Body of pancreas (tissue), 4 donors: ENCODE measurements around the gene NGRN. TPM values are rescaled to one million over a fixed set of nuclear protein-coding genes. Genes with fewer than 3 reads are reported as not detected.
"Not testable (repeated sequence)": the region's sequence is repeated elsewhere in the genome, so short reads cannot be mapped to it uniquely, and the experiment has no call there.

Experiments used
- ATAC-seq: fragments of 150-250 bp; one replicate; pipeline ENCODE4 v1.9.1; 2016
- DNase-seq, 4 donors: peaks; one replicate each; pipeline ENCODE4 v3.0.0-alpha.2; 2019
- H3K27ac ChIP-seq, 4 donors: fragments of 200-600 bp; sonication (generic); 1 replicate in 3 of 4; 2 replicates in 1 of 4; pipeline versions ENCODE4 v1.5.1 to v1.6.1; 2016 to 2019; ENCODE audit warnings: mild to moderate bottlenecking in 1 of 4, mixed read lengths in 1 of 4, moderate library complexity in 1 of 4
- H3K27me3 ChIP-seq, 2 donors: fragments of 200-600 bp; sonication (generic); one replicate each; pipeline ENCODE4 v1.6.0; 2016; ENCODE audit warnings: mild to moderate bottlenecking in 1 of 2
- H3K36me3 ChIP-seq, 2 donors: fragments of 200-600 bp; sonication (generic); replicated peaks in 1 of 2; 2 replicates each; pipeline ENCODE4 v1.5.1; 2016; ENCODE audit warnings: low read depth in 2 of 2; ENCODE audit not compliant: insufficient read depth in 1 of 2
- H3K4me1 ChIP-seq: fragments of 200-600 bp; sonication (generic); one replicate; pipeline ENCODE4 v1.6.0; 2016
- H3K4me3 ChIP-seq, 2 donors: fragments of 200-600 bp; sonication (generic); 1 replicate in 1 of 2; 2 replicates in 1 of 2; pipeline ENCODE4 v1.5.1; 2016 to 2019
- H3K9me3 ChIP-seq, 3 donors: fragments of 200-600 bp; sonication (generic); 1 replicate in 2 of 3; 2 replicates in 1 of 3; pipeline ENCODE4 v1.5.1; 2016
- POLR2A ChIP-seq, 3 donors: fragments of 450-650 bp; IDR thresholded peaks; one replicate each; pipeline ENCODE4 v1.6.1; 2016; ENCODE audit warnings: antibody characterized with exemption in 3 of 3, mild to moderate bottlenecking in 2 of 3
- WGBS, 2 donors: methylation state at CpG; one replicate each; pipeline ENCODE4 v1.1.5; 2017; 5-methylcytosine and 5-hydroxymethylcytosine counted together
- intact Hi-C: fragments of 100-400 bp; cut with DNase I; formaldehyde crosslinking; loops from one replicate; pipeline ENCODE4 v1.15.1; 2023
- total RNA-seq, 2 donors: library from RNA; depleted of rRNA; stranded (reverse); fragments of >200 nt; gene quantifications; one replicate each; pipeline ENCODE4 v1.1.0, GENCODE V29; 2016
- TF ChIP-seq, protein P1 (sequence below), 7 experiments: fragments of 450-650 bp in 4 of 7; fragments of 200-600 bp in 3 of 7; sonication (generic) in 3 of 7; IDR thresholded peaks; one replicate each; pipeline ENCODE4 v1.5.1; 2016 to 2019; ENCODE audit warnings: antibody characterized with exemption in 7 of 7

NGRN gene
- total RNA-seq, 2 donors from 2014 or later = 27.4 to 27.8 TPM

DNA sequence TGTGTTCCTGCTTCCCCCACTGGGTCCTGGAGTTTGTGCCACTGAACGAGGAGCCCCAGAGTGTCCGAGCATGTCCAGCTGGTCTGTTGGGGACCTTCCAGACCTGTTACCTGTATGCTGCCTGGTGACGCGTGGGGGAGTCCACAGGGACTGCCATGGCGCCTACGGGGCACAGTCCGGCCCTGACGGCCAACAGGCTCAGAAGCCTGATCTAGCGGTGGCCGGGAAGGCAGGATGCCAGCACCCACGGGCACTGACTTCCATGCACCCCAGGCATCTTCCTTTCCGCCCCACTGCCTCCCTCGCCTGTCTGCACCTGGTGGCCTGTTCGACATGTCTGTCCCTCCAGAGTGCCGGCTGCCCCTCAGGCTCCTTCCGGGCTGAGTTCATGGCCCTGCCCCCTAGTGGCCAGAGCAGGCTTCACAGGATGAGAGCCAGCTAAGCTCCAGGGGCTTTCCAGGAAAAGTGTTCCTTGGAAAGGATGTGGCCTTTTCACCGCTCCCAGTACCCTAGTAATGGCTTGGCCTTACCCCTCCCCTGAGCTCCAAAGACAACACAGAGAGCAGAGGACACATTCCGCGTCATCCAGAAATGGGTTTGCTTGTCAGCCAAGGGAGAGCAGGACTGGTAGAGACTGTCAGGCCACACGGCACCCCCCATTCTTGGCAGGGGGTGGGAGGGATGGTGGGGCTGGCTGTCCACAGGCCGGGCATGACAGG lies 35.7 kb downstream of the NGRN start:
- H3K4me3 ChIP-seq = no peak overlapping the region
- intact Hi-C loops = no loop called here
- WGBS, 2 donors = 68 to 70% methylated on average over 19 to 20 of the region's 21 CpGs
- H3K36me3 ChIP-seq = no peaks in the 10 kb centered on the region
- peak overlapping the region in 1 of 4 donors; percentile 7 for H3K27ac ChIP-seq
- H3K27me3 ChIP-seq = no peaks in the 10 kb centered on the region
- no peaks in the 10 kb centered on the region for H3K9me3 ChIP-seq
- TF ChIP-seq, protein P1, sequence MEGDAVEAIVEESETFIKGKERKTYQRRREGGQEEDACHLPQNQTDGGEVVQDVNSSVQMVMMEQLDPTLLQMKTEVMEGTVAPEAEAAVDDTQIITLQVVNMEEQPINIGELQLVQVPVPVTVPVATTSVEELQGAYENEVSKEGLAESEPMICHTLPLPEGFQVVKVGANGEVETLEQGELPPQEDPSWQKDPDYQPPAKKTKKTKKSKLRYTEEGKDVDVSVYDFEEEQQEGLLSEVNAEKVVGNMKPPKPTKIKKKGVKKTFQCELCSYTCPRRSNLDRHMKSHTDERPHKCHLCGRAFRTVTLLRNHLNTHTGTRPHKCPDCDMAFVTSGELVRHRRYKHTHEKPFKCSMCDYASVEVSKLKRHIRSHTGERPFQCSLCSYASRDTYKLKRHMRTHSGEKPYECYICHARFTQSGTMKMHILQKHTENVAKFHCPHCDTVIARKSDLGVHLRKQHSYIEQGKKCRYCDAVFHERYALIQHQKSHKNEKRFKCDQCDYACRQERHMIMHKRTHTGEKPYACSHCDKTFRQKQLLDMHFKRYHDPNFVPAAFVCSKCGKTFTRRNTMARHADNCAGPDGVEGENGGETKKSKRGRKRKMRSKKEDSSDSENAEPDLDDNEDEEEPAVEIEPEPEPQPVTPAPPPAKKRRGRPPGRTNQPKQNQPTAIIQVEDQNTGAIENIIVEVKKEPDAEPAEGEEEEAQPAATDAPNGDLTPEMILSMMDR (IDR thresholded peaks at IDR 0.05) = peak; percentile 32 to 66 (median 52)
- no peak for TF ChIP-seq POLR2A (IDR thresholded peaks at IDR 0.05)
- DNase-seq (peak; percentile 55 to 64 (median 62)), ATAC-seq (peak; percentile 68)
- H3K4me1 ChIP-seq = peaks cover 27% of the 10 kb centered on the region

DNA sequence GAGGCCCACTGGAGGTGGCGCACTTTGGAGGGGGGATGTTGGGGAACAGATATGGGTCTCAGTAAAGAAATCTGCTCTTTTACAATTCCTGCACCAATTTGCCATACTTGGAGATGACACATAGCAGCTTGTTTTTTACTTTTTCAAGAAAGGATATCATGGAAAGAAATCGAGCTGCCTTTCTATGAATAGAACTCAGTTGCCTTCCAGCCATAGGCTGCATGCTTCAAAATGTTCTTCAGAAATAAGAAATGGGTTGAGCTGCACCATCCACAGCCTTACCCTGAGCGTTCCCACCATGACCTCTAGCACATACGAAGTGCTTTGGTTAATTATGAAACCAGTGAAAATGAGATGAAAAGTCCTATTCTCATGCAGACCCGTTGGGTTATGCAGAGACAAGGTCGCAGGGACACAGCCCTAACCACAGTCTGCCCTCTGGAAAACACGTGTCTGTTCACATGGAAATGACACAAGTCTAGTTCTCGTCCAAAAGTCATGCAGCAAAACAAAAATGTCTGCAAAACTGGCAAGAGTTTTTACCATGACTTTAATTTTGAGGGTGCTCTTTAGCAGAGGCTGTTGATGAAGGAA lies 36.3 kb downstream of the NGRN start:
- Histone ChIP-seq H3K36me3 (no peaks in the 10 kb centered on the region), H3K9me3 (no peaks in the 10 kb centered on the region), H3K4me1 (peaks cover 29% of the 10 kb centered on the region), H3K27ac (peak overlapping the region in 1 of 4 donors; percentile 7), H3K27me3 (no peaks in the 10 kb centered on the region), H3K4me3 (no peak overlapping the region)
- intact Hi-C loops = no loop called here
- TF ChIP-seq POLR2A (IDR thresholded peaks at IDR 0.05) = no peak
- TF ChIP-seq, protein P1 (IDR thresholded peaks at IDR 0.05) = no peak
- DNase-seq (peak in 1 of 4 donors; percentile 47), ATAC-seq (peak; percentile 59)
- WGBS, 2 donors = 37 to 45% methylated on average over 8 of the region's 8 CpGs

DNA sequence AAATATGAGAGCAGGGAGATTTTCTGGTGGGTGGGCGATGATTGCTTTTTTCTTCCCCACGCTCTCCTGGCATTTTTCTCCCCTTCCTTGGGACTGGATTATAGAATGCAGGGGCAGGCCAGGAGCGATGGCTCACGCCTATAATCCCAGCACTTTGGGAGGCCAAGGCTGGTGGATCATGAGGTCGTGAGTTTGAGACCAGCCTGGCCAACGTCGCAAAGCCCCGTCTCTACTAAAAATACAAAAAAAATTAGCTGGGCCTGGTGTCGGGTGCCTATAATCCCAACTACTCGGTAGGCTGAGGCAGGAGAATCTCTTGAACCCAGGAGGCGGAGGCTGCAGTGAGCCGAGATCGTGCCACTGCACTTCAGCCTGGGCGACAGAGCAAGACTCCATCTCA lies 39.9 kb downstream of the NGRN start:
- H3K9me3 ChIP-seq, ATAC-seq, H3K4me3 ChIP-seq, intact Hi-C loops, DNase-seq, H3K36me3 ChIP-seq, H3K27ac ChIP-seq, H3K27me3 ChIP-seq: not testable (repeated sequence)
- H3K4me1 ChIP-seq = peaks cover 32% of the 10 kb centered on the region
- WGBS, 2 donors = 92 to 93% methylated on average over 14 of the region's 14 CpGs

DNA sequence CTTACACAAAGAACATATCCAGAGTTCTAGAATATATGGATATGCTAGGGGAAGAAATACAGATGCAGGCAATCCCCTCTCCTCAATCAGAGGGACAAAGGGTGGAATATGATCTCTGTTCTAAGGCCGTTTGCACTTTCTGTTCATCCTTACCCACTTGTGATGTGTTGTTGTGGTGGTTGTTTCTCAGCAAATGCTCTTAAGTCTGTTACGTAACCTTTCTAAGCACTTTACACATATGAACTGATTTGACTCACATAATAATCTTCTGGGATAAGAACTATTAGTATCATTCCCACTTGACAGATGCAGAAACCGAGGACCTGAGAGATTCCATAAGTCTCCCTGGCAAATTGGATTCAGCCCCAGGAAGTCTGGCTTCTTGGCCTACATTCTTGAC lies 40.5 kb downstream of the NGRN start:
- Histone ChIP-seq H3K27ac (peak overlapping the region in 1 of 4 donors; percentile 37), H3K9me3 (no peaks in the 10 kb centered on the region), H3K27me3 (no peaks in the 10 kb centered on the region), H3K4me1 (peaks cover 30% of the 10 kb centered on the region), H3K4me3 (no peak overlapping the region), H3K36me3 (no peaks in the 10 kb centered on the region)
- no peak for TF ChIP-seq POLR2A (IDR thresholded peaks at IDR 0.05)
- TF ChIP-seq, protein P1 (IDR thresholded peaks at IDR 0.05) = no peak
- intact Hi-C loops = no loop called here
- no peak for DNase-seq
- ATAC-seq = no peak
- 86 to 88% methylated on average over 3 of the region's 3 CpGs for WGBS, 2 donors

DNA sequence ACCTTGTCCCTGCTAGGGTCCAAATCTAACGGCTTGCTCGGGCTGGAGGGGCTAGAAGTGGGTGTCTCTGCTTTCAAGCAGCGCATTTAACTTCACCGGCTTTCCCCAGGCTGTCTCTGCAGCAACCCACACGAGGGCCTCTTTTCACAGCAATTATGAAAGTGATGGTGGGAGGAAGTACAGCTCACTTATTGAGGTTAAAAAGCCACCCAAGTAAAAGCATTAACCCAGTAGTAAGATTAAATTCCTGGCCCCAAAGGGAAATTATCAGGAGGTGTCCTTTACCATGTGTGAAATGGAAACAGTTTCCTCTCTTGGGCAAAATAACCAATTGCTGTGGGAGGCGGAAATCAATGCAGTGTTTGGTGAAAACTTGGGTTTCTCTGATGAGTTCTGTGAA lies 41.1 kb downstream of the NGRN start:
- 48 to 51% methylated on average over 6 of the region's 6 CpGs for WGBS, 2 donors
- intact Hi-C loops = no loop called here
- H3K9me3 ChIP-seq = no peaks in the 10 kb centered on the region
- no peak for DNase-seq
- no peaks in the 10 kb centered on the region for H3K36me3 ChIP-seq
- H3K27me3 ChIP-seq = no peaks in the 10 kb centered on the region
- no peak for ATAC-seq
- H3K27ac ChIP-seq = peak overlapping the region in 3 of 4 donors; percentile 16 to 37 (median 32)
- peaks cover 24% of the 10 kb centered on the region for H3K4me1 ChIP-seq
- TF ChIP-seq POLR2A (IDR thresholded peaks at IDR 0.05) = no peak
- TF ChIP-seq, protein P1 (IDR thresholded peaks at IDR 0.05) = no peak
- no peak overlapping the region for H3K4me3 ChIP-seq
